Endothelial cell of umbilical vein (primary cell): Measurements from ENCODE around the gene BCL11B. TPM values are rescaled to one million over a fixed set of nuclear protein-coding genes. Genes with fewer than 3 reads are reported as not detected.

Experiments
- BruUV-seq: library from RNA; stranded (reverse); fragments of 400-500 nt; replicated peaks from 2 replicates; lab custom pipeline; 2021; lab: Mats Ljungman, UMichigan
- CTCF ChIA-PET: fragments of 300-600, 350-600 bp; sonication (Branson Sonifier 250); formaldehyde crosslinking; loops from one replicate; lab custom pipeline; 2021; ENCODE audit warnings: antibody characterized with exemption, inconsistent platforms; lab: Charles Lee
- POLR2A ChIA-PET: fragments of 300-600, 350-600 bp; sonication (Branson Sonifier 250); formaldehyde crosslinking; loops from one replicate; lab custom pipeline; 2021; ENCODE audit warnings: antibody characterized with exemption, inconsistent platforms; lab: Charles Lee
- DNase-seq: peaks from one replicate; pipeline ENCODE4 v3.0.0-alpha.2; 2011; ENCODE audit warnings: low read depth, low spot score
- FAIRE-seq: peaks from 2 replicates; lab custom pipeline; 2011; peaks lifted over from hg19 to GRCh38; lab: Jason Lieb, UNC
- H2AFZ ChIP-seq: 2 replicates; pipeline ENCODE4 v1.6.0; 2012; ENCODE audit warnings: low read depth, low read length, control low read depth, inconsistent platforms
- H3K27ac ChIP-seq: 2 replicates; pipeline ENCODE4 v1.5.1; 2011; ENCODE audit warnings: low read depth, mild to moderate bottlenecking, control low read depth, low read length, moderate library complexity; ENCODE audit not compliant: insufficient read depth
- H3K27me3 ChIP-seq, 2 experiments: 2 replicates each; pipeline versions ENCODE4 v1.6.0 to v1.6.1; 2011; ENCODE audit warnings: low read length in 2 of 2, mixed read lengths in 1 of 2; ENCODE audit not compliant: control insufficient read depth in 2 of 2, insufficient read depth in 2 of 2
- H3K36me3 ChIP-seq, 2 experiments: 2 replicates in 1 of 2; 3 replicates in 1 of 2; pipeline ENCODE4 v1.5.1; 2011; ENCODE audit warnings: low read length in 2 of 2, mild to moderate bottlenecking in 1 of 2, moderate library complexity in 1 of 2; ENCODE audit not compliant: control insufficient read depth in 2 of 2, insufficient read depth in 2 of 2; ENCODE audit errors: extremely low read depth in 1 of 2
- H3K4me1 ChIP-seq: 3 replicates; pipeline ENCODE4 v1.5.1; 2011; ENCODE audit warnings: mild to moderate bottlenecking, low read length; ENCODE audit not compliant: control insufficient read depth, insufficient read depth; ENCODE audit errors: extremely low read depth
- H3K4me2 ChIP-seq: 2 replicates; pipeline ENCODE4 v1.6.1; 2011; ENCODE audit warnings: low read length, control low read depth, mixed read lengths; ENCODE audit not compliant: insufficient read depth
- H3K4me3 ChIP-seq, 3 experiments: fragments of 200-600 bp in 1 of 3; sonication (generic), shearing (Covaris generic) in 1 of 3; replicated peaks in 1 of 3; 2 replicates each; pipeline ENCODE4 v1.5.1; 2011 to 2016; ENCODE audit warnings: control low read depth in 3 of 3, low read length in 3 of 3, mild to moderate bottlenecking in 2 of 3, inconsistent platforms in 1 of 3, low read depth in 1 of 3, moderate library complexity in 1 of 3; ENCODE audit not compliant: insufficient read depth in 1 of 3
- H3K79me2 ChIP-seq: 2 replicates; pipeline ENCODE4 v1.6.0; 2012; ENCODE audit warnings: low read length, inconsistent platforms; ENCODE audit not compliant: control insufficient read depth, insufficient read depth
- H3K9ac ChIP-seq: replicated peaks from 2 replicates; pipeline ENCODE3; 2011; ENCODE audit warnings: low read length, control low read depth; ENCODE audit not compliant: insufficient read depth; ENCODE audit errors: extremely low read depth
- H3K9me1 ChIP-seq: replicated peaks from 3 replicates; pipeline ENCODE4 v1.6.0; 2011; ENCODE audit warnings: mild to moderate bottlenecking, low read length; ENCODE audit not compliant: control insufficient read depth, insufficient read depth; ENCODE audit errors: extremely low read depth
- H3K9me3 ChIP-seq: replicated peaks from 2 replicates; pipeline ENCODE4 v1.5.1; 2012; ENCODE audit warnings: low read length, inconsistent platforms; ENCODE audit not compliant: control insufficient read depth, insufficient read depth
- H4K20me1 ChIP-seq: replicated peaks from 2 replicates; pipeline ENCODE3; 2011; ENCODE audit warnings: mild to moderate bottlenecking, low read length; ENCODE audit not compliant: control insufficient read depth, insufficient read depth; ENCODE audit errors: extremely low read depth
- EZH2 ChIP-seq: IDR thresholded peaks from 2 replicates; pipeline ENCODE4 v1.6.1; 2012; ENCODE audit warnings: borderline replicate concordance, low read depth, mild to moderate bottlenecking, moderate library complexity, low read length, inconsistent platforms; ENCODE audit not compliant: severe bottlenecking
- FOS ChIP-seq: IDR thresholded peaks from 2 replicates; pipeline ENCODE4 v1.6.1; 2011; ENCODE audit warnings: mild to moderate bottlenecking, low read length, moderate library complexity, borderline replicate concordance; ENCODE audit not compliant: insufficient read depth
- GATA2 ChIP-seq: IDR thresholded peaks from 2 replicates; pipeline ENCODE4 v1.7.0; 2011; ENCODE audit warnings: low read depth, mild to moderate bottlenecking, moderate library complexity, mixed read lengths, low read length; ENCODE audit not compliant: insufficient read length, insufficient read depth
- JUN ChIP-seq: IDR thresholded peaks from 2 replicates; pipeline ENCODE4 v1.6.1; 2011; ENCODE audit warnings: borderline replicate concordance, low read depth; ENCODE audit not compliant: insufficient read length, insufficient read depth
- MAX ChIP-seq: IDR thresholded peaks from 2 replicates; pipeline ENCODE4 v1.6.1; 2011; ENCODE audit not compliant: insufficient read depth, insufficient read length
- MYC ChIP-seq: IDR thresholded peaks from one replicate; pipeline ENCODE4 v1.6.1; 2011; ENCODE audit warnings: mild to moderate bottlenecking, low read depth, low read length
- POLR2A ChIP-seq: IDR thresholded peaks from 2 replicates; pipeline ENCODE4 v1.6.1; 2012; ENCODE audit warnings: low read depth, mild to moderate bottlenecking, control low read depth, low read length
- POLR2AphosphoS5 ChIP-seq: IDR thresholded peaks from 2 replicates; pipeline ENCODE4 v1.6.1; 2012; ENCODE audit warnings: low read depth, mild to moderate bottlenecking, control low read depth, low read length, moderate library complexity; ENCODE audit not compliant: insufficient read depth
- dilution Hi-C: fragments of 300-500 bp; cut with MboI; formaldehyde crosslinking; loops from one replicate; pipeline ENCODE4 v1.15.0; 2019; ENCODE audit warnings: low sequenced_read_pairs; ENCODE audit not compliant: extremely low pct_ligation_motif_present
- intact Hi-C: fragments of 100-400 bp; cut with micrococcal nuclease; formaldehyde crosslinking; loops from one replicate; pipeline ENCODE4 v1.10.0; 2022
- polyA plus RNA-seq, 4 experiments: library from polyadenylated mRNA; depleted of rRNA in 3 of 4; stranded (reverse) in 3 of 4; unstranded in 1 of 4; fragments of >200 nt; gene quantifications; 2 replicates each; pipeline versions ENCODE4 v1.2.1 to v1.2.3, GENCODE V29; 2011 to 2012; ENCODE audit warnings: missing spikeins in 1 of 4
- total RNA-seq: library from RNA; stranded (reverse); gene quantifications from 2 replicates; pipeline ENCODE4 v1.2.3, GENCODE V29; 2021
- TF ChIP-seq, protein P1 (sequence below), 2 donors: IDR thresholded peaks; 1 replicate in 1 of 2; 2 replicates in 1 of 2; pipeline ENCODE4 v1.5.1; 2011; ENCODE audit warnings: low read length in 2 of 2, mild to moderate bottlenecking in 2 of 2, moderate library complexity in 2 of 2, control low read depth in 1 of 2, inconsistent platforms in 1 of 2, low read depth in 1 of 2; ENCODE audit not compliant: insufficient read depth in 1 of 2; ENCODE audit errors: extremely low read depth in 1 of 2

The BCL11B gene
- total and polyA plus RNA-seq, 2 donors (not counting 3 experiments of a cell fraction or from before 2014, with no cell fraction given): 0.03 to 0.07 TPM

DNA sequence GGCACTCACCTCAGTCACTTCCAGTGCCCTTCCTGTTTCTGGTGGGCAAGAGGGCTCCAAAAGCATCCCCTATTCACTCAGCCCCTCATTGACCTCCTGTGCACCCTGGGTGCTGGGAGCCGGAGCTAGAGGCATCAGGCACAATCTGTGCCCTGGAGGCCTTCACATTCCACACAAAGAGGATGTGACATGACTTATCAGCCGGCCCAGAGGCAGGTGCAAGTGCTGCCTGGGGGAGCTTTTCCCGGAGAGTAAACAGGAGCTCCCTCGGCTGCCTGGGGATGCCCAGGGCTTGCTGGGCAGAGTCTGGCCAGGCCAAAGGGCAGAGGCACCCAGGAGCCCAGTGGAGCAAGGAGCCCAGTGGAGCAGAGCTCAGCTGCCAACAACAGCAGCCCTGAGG lies 64.5 kb downstream of the BCL11B start:
- H3K4me1 ChIP-seq: no peaks in the 10 kb centered on the region
- H3K36me3 ChIP-seq: no peaks in the 10 kb centered on the region
- H3K9me3 ChIP-seq: no peaks in the 10 kb centered on the region
- H3K27ac ChIP-seq: no peak overlapping the region
- H3K9ac ChIP-seq: no peak overlapping the region
- DNase-seq (no peak), FAIRE-seq (no peak)
- dilution Hi-C loops (no loop called here), intact Hi-C loops (no loop called here)
- no peaks in the 10 kb centered on the region for H3K79me2 ChIP-seq
- H2AFZ ChIP-seq: no peak overlapping the region
- no peak overlapping the region for H3K4me2 ChIP-seq
- H4K20me1 ChIP-seq: no peaks in the 10 kb centered on the region
- BruUV-seq: no TSS peak
- ChIA-PET POLR2A (no interaction called here), CTCF (no interaction called here)
- no peaks in the 10 kb centered on the region for H3K27me3 ChIP-seq
- H3K9me1 ChIP-seq: no peaks in the 10 kb centered on the region
- TF ChIP-seq, protein P1, sequence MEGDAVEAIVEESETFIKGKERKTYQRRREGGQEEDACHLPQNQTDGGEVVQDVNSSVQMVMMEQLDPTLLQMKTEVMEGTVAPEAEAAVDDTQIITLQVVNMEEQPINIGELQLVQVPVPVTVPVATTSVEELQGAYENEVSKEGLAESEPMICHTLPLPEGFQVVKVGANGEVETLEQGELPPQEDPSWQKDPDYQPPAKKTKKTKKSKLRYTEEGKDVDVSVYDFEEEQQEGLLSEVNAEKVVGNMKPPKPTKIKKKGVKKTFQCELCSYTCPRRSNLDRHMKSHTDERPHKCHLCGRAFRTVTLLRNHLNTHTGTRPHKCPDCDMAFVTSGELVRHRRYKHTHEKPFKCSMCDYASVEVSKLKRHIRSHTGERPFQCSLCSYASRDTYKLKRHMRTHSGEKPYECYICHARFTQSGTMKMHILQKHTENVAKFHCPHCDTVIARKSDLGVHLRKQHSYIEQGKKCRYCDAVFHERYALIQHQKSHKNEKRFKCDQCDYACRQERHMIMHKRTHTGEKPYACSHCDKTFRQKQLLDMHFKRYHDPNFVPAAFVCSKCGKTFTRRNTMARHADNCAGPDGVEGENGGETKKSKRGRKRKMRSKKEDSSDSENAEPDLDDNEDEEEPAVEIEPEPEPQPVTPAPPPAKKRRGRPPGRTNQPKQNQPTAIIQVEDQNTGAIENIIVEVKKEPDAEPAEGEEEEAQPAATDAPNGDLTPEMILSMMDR (IDR thresholded peaks at IDR 0.05; ENCODE audit: extremely low read depth in 1 of 2, insufficient read depth in 1 of 2, low read depth in 1 of 2, low read length in 2 of 2): no peak
- TF ChIP-seq POLR2AphosphoS5 (no peak), EZH2 (no peak), FOS (no peak), GATA2 (no peak), POLR2A (no peak), MAX (no peak), JUN (no peak), MYC (no peak)
- no peak overlapping the region for H3K4me3 ChIP-seq
